Suprapubic skin (tissue), 4 donors: ENCODE data around the gene RPS6KA6. TPM values are rescaled to one million over a fixed set of nuclear protein-coding genes. Genes with fewer than 3 reads are reported as not detected.

Experiments used
- DNase-seq, 2 donors: peaks; one replicate each; pipeline ENCODE4 v3.0.0-alpha.2; 2019; ENCODE audit warnings: low spot score in 2 of 2
- H3K27ac ChIP-seq: fragments of 200-600 bp; sonication (generic); one replicate; pipeline ENCODE4 v1.5.1; 2019
- H3K27me3 ChIP-seq: fragments of 200-600 bp; sonication (generic); one replicate; pipeline ENCODE4 v1.5.1; 2019
- H3K36me3 ChIP-seq: fragments of 200-600 bp; sonication (generic); one replicate; pipeline ENCODE4 v1.5.1; 2019
- H3K4me1 ChIP-seq: fragments of 200-600 bp; sonication (generic); one replicate; pipeline ENCODE4 v1.5.1; 2019
- H3K4me3 ChIP-seq: fragments of 200-600 bp; sonication (generic); one replicate; pipeline ENCODE4 v1.5.1; 2019; ENCODE audit warnings: mild to moderate bottlenecking
- H3K9me3 ChIP-seq: fragments of 200-600 bp; sonication (generic); one replicate; pipeline ENCODE4 v1.5.1; 2019
- EP300 ChIP-seq: sonication (generic); formaldehyde crosslinking; IDR thresholded peaks from one replicate; pipeline ENCODE4 v1.6.1; 2017; ENCODE audit warnings: antibody characterized with exemption
- POLR2A ChIP-seq, 2 donors: fragments of 450-650 bp; IDR thresholded peaks; one replicate each; pipeline ENCODE4 v1.6.1; 2017; ENCODE audit warnings: antibody characterized with exemption in 2 of 2, mild to moderate bottlenecking in 2 of 2, moderate library complexity in 2 of 2
- POLR2AphosphoS5 ChIP-seq, 3 donors: sonication (generic); formaldehyde crosslinking; IDR thresholded peaks; one replicate each; pipeline ENCODE4 v1.6.1; 2017; ENCODE audit warnings: antibody characterized with exemption in 3 of 3
- WGBS: methylation state at CpG from one replicate; pipeline ENCODE4 v1.1.5; 2018; 5-methylcytosine and 5-hydroxymethylcytosine counted together
- total RNA-seq, 4 donors: library from RNA; depleted of rRNA; stranded (reverse); fragments of >200 nt; gene quantifications; one replicate each; pipeline ENCODE4 v1.1.0, GENCODE V29; 2016
- TF ChIP-seq, protein P1 (sequence below), 2 donors: fragments of 200-600 bp in 1 of 2; fragments of 450-650 bp in 1 of 2; sonication (generic) in 1 of 2; IDR thresholded peaks; one replicate each; pipeline ENCODE4 v1.5.1; 2016 to 2019; ENCODE audit warnings: antibody characterized with exemption in 2 of 2, mild to moderate bottlenecking in 1 of 2, moderate library complexity in 1 of 2

Gene RPS6KA6
- total RNA-seq, 4 donors from 2014 or later = 3.1 to 7.0 (median 4.9) TPM

DNA sequence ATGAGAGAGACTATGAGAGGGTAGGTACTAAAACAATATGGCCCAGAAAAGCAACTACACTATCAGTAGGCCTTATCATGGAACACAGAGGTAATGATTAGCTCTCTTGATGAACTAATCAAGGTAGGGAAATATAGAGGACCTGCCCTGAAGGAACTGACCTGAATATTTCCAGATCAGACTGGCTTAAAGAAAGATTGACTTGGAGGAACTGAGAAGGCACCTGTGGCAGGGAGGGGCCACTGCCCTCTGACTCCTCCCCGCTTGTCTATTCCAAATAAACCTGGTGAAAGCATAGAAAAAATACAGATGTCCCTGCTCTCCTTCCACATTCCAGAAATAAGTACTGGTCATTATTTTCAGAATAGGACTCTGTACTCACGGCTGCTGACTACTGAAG is 5.5 kb downstream of the RPS6KA6 start:
- no peak for TF ChIP-seq EP300
- TF ChIP-seq, protein P1, sequence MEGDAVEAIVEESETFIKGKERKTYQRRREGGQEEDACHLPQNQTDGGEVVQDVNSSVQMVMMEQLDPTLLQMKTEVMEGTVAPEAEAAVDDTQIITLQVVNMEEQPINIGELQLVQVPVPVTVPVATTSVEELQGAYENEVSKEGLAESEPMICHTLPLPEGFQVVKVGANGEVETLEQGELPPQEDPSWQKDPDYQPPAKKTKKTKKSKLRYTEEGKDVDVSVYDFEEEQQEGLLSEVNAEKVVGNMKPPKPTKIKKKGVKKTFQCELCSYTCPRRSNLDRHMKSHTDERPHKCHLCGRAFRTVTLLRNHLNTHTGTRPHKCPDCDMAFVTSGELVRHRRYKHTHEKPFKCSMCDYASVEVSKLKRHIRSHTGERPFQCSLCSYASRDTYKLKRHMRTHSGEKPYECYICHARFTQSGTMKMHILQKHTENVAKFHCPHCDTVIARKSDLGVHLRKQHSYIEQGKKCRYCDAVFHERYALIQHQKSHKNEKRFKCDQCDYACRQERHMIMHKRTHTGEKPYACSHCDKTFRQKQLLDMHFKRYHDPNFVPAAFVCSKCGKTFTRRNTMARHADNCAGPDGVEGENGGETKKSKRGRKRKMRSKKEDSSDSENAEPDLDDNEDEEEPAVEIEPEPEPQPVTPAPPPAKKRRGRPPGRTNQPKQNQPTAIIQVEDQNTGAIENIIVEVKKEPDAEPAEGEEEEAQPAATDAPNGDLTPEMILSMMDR (IDR thresholded peaks at IDR 0.05) = no peak
- no peak for TF ChIP-seq POLR2AphosphoS5 (IDR thresholded peaks at IDR 0.05)
- TF ChIP-seq POLR2A (IDR thresholded peaks at IDR 0.05) = no peak
- Histone ChIP-seq H3K4me3 (no peak overlapping the region), H3K4me1 (no peaks in the 10 kb centered on the region), H3K27me3 (no peaks in the 10 kb centered on the region), H3K9me3 (no peaks in the 10 kb centered on the region), H3K27ac (no peak overlapping the region), H3K36me3 (no peaks in the 10 kb centered on the region)
- no peak for DNase-seq
- 65% methylated on average over 2 of the region's 2 CpGs for WGBS

GRCh38 chrX:84175958-84176357 is 12.0 kb downstream of the RPS6KA6 start:
- DNase-seq = no peak
- Histone ChIP-seq H3K9me3 (no peaks in the 10 kb centered on the region), H3K36me3 (no peaks in the 10 kb centered on the region), H3K4me1 (no peaks in the 10 kb centered on the region), H3K27ac (no peak overlapping the region), H3K27me3 (no peaks in the 10 kb centered on the region), H3K4me3 (no peak overlapping the region)
- no peak for TF ChIP-seq POLR2A (IDR thresholded peaks at IDR 0.05)
- TF ChIP-seq EP300 = no peak
- TF ChIP-seq POLR2AphosphoS5 (IDR thresholded peaks at IDR 0.05) = no peak
- TF ChIP-seq, protein P1 (IDR thresholded peaks at IDR 0.05) = no peak

GRCh38 chrX:84175274-84175673 is 12.7 kb downstream of the RPS6KA6 start:
- H3K9me3 ChIP-seq = no peaks in the 10 kb centered on the region
- no peak overlapping the region for H3K4me3 ChIP-seq
- 84% methylated on average over 3 of the region's 3 CpGs for WGBS
- TF ChIP-seq EP300 (no peak), POLR2AphosphoS5 (IDR thresholded peaks at IDR 0.05) (no peak), POLR2A (IDR thresholded peaks at IDR 0.05) (no peak)
- TF ChIP-seq, protein P1 (IDR thresholded peaks at IDR 0.05) = no peak
- no peak for DNase-seq
- H3K27me3 ChIP-seq = no peaks in the 10 kb centered on the region
- no peaks in the 10 kb centered on the region for H3K36me3 ChIP-seq
- no peak overlapping the region for H3K27ac ChIP-seq
- H3K4me1 ChIP-seq = no peaks in the 10 kb centered on the region

DNA sequence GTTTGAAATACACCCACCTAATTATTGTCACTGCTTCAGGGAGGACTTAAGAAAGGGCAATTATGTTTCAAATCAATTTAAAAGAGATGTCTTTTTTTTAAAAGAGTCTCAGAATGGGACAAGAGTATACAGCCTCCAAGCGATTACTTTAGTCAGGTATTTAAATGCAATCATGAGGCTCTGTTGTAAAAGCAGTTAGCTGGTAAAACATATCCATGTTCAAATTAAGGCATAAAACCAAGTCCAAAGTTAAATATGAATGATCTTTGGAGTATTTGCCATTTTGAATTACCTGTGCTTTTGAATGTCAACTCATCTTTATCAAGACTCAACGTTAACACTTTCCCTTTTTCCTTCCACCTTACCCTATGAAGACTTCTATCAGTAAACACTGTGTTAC is 13.7 kb downstream of the RPS6KA6 start:
- Histone ChIP-seq H3K27ac (no peak overlapping the region), H3K4me1 (no peaks in the 10 kb centered on the region), H3K36me3 (no peaks in the 10 kb centered on the region), H3K4me3 (no peak overlapping the region), H3K9me3 (no peaks in the 10 kb centered on the region), H3K27me3 (no peaks in the 10 kb centered on the region)
- 79% methylated on average over 2 of the region's 2 CpGs for WGBS
- DNase-seq = no peak
- TF ChIP-seq, protein P1 (IDR thresholded peaks at IDR 0.05) = no peak
- no peak for TF ChIP-seq POLR2AphosphoS5 (IDR thresholded peaks at IDR 0.05)
- TF ChIP-seq EP300 = no peak
- no peak for TF ChIP-seq POLR2A (IDR thresholded peaks at IDR 0.05)

GRCh38 chrX:84170931-84171330 is 17.1 kb downstream of the RPS6KA6 start:
- Histone ChIP-seq H3K4me3 (no peak overlapping the region), H3K27me3 (no peaks in the 10 kb centered on the region), H3K9me3 (no peaks in the 10 kb centered on the region), H3K36me3 (no peaks in the 10 kb centered on the region), H3K4me1 (no peaks in the 10 kb centered on the region), H3K27ac (no peak overlapping the region)
- no peak for DNase-seq
- TF ChIP-seq POLR2A (IDR thresholded peaks at IDR 0.05) = no peak
- TF ChIP-seq, protein P1 (IDR thresholded peaks at IDR 0.05) = no peak
- no peak for TF ChIP-seq EP300
- TF ChIP-seq POLR2AphosphoS5 (IDR thresholded peaks at IDR 0.05) = no peak
- WGBS = 58% methylated on average over 2 of the region's 2 CpGs
